Stomach (tissue), 9 donors: ENCODE measurements around the gene CDC42BPB. TPM values are rescaled to one million over a fixed set of nuclear protein-coding genes. Genes with fewer than 3 reads are reported as not detected.
A peak's percentile ranks its signal among the peaks of the same experiment; 100 is the strongest.
"Not testable (repeated sequence)": the region's sequence is repeated elsewhere in the genome, so short reads cannot be mapped to it uniquely, and the experiment has no call there.

ENCODE experiments used
- DNase-seq, 2 donors: peaks; one replicate each; pipeline versions ENCODE4 v3.0.0 to v3.0.0-alpha.2; 2013 to 2019
- H3K27ac ChIP-seq, 5 donors: fragments of 200-600 bp in 4 of 5; sonication (generic) in 4 of 5; one replicate each; pipeline ENCODE4 v1.5.1; 2013 to 2019; ENCODE audit warnings: mild to moderate bottlenecking in 1 of 5, moderate library complexity in 1 of 5
- H3K27me3 ChIP-seq, 3 donors: fragments of 200-600 bp; sonication (generic); one replicate each; pipeline ENCODE4 v1.5.1; 2017 to 2019; ENCODE audit warnings: mixed run types in 1 of 3
- H3K36me3 ChIP-seq, 4 donors: fragments of 200-600 bp; sonication (generic); 1 replicate in 3 of 4; 2 replicates in 1 of 4; pipeline ENCODE4 v1.5.1; 2016 to 2019
- H3K4me1 ChIP-seq, 4 donors: fragments of 200-600 bp; sonication (generic); one replicate each; pipeline ENCODE4 v1.5.1; 2016 to 2019
- H3K4me3 ChIP-seq, 4 donors: fragments of 200-600 bp; sonication (generic) in 3 of 4; one replicate each; pipeline ENCODE4 v1.5.1; 2016 to 2019; ENCODE audit warnings: mild to moderate bottlenecking in 1 of 4
- H3K9me3 ChIP-seq, 4 donors: fragments of 200-600 bp; sonication (generic); one replicate each; pipeline ENCODE4 v1.5.1; 2016 to 2019
- EP300 ChIP-seq: sonication (generic); formaldehyde crosslinking; IDR thresholded peaks from one replicate; pipeline ENCODE4 v1.6.1; 2017; ENCODE audit warnings: antibody characterized with exemption
- POLR2A ChIP-seq, 4 donors: fragments of 450-650 bp; IDR thresholded peaks; one replicate each; pipeline ENCODE4 v1.6.1; 2016; ENCODE audit warnings: antibody characterized with exemption in 4 of 4, control low read depth in 2 of 4, mild to moderate bottlenecking in 1 of 4, moderate library complexity in 1 of 4
- POLR2AphosphoS5 ChIP-seq, 3 donors: sonication (generic); formaldehyde crosslinking; IDR thresholded peaks; one replicate each; pipeline ENCODE4 v1.6.1; 2016; ENCODE audit warnings: antibody characterized with exemption in 3 of 3
- WGBS, 5 donors: extraction: QIAGEN DNeasy Blood & Tissue Kit in 3 of 5; methylation state at CpG; one replicate each; pipeline versions ENCODE4 v1.1.5 to v1.1.7; 2013 to 2018; 5-methylcytosine and 5-hydroxymethylcytosine counted together
- intact Hi-C: fragments of 100-400 bp; cut with DNase I; formaldehyde crosslinking; loops from one replicate; pipeline ENCODE4 v1.15.1; 2023; ENCODE audit warnings: low total_unique reads
- polyA plus RNA-seq, 3 donors: library from polyadenylated mRNA; stranded (reverse); fragments of 200-250 nt; gene quantifications; one replicate each; pipeline ENCODE4 v1.2.3, GENCODE V29; 2013
- total RNA-seq, 5 donors: library from RNA; depleted of rRNA; stranded (reverse); fragments of >200 nt; gene quantifications; one replicate each; pipeline versions ENCODE4 v1.1.0 to v1.2.3, GENCODE V29; 2014 to 2016
- TF ChIP-seq, protein P1 (sequence below), 7 experiments: fragments of 450-650 bp in 4 of 7; fragments of 200-600 bp in 3 of 7; sonication (generic) in 3 of 7; IDR thresholded peaks; one replicate each; pipeline ENCODE4 v1.5.1; 2016 to 2019; ENCODE audit warnings: antibody characterized with exemption in 7 of 7, control low read depth in 2 of 7, mild to moderate bottlenecking in 1 of 7
- donor health status: healthy with polysubstance abuse.
- donor health status: Bipolar disorder and iron deficiency.
- donor health status: healthy.

CDC42BPB gene
- total and polyA plus RNA-seq, 8 donors: 16.3 to 400 (median 127) TPM

DNA sequence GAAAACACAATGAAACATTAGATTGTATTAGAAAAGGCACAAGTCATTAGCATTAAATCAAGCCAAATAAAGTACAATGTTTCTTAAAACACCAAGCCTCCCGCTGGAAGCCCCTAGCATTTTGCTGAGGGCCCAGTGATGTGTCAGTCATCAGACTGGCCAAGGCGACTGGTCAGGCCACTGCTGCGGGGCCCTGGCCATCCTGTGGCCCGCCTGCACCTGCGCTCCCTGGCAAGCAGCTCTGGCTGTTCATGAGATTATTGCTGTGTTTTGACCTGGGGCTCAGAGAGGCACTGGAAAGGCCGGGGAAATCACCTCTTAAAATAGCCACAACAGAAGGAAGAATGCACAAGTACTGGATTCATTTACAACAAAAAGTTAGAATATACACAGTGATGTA is 159.1 kb downstream of the CDC42BPB start:
- intact Hi-C loops: no loop called here
- Histone ChIP-seq H3K9me3 (no peaks in the 10 kb centered on the region), H3K36me3 (peaks cover 5 to 59% (median 46%) of the 10 kb centered on the region in 4 donors), H3K27me3 (no peaks in the 10 kb centered on the region), H3K27ac (no peak overlapping the region), H3K4me3 (no peak overlapping the region), H3K4me1 (peaks cover 0 to 11% (median 2%) of the 10 kb centered on the region in 4 donors)
- no peak for DNase-seq
- 88 to 99% (median 96%) methylated on average over 5 to 6 of the region's 6 CpGs for WGBS, 5 donors
- TF ChIP-seq POLR2A (IDR thresholded peaks at IDR 0.05) (no peak), POLR2AphosphoS5 (IDR thresholded peaks at IDR 0.05) (no peak), EP300 (no peak)
- TF ChIP-seq, protein P1, sequence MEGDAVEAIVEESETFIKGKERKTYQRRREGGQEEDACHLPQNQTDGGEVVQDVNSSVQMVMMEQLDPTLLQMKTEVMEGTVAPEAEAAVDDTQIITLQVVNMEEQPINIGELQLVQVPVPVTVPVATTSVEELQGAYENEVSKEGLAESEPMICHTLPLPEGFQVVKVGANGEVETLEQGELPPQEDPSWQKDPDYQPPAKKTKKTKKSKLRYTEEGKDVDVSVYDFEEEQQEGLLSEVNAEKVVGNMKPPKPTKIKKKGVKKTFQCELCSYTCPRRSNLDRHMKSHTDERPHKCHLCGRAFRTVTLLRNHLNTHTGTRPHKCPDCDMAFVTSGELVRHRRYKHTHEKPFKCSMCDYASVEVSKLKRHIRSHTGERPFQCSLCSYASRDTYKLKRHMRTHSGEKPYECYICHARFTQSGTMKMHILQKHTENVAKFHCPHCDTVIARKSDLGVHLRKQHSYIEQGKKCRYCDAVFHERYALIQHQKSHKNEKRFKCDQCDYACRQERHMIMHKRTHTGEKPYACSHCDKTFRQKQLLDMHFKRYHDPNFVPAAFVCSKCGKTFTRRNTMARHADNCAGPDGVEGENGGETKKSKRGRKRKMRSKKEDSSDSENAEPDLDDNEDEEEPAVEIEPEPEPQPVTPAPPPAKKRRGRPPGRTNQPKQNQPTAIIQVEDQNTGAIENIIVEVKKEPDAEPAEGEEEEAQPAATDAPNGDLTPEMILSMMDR (IDR thresholded peaks at IDR 0.05): no peak

DNA sequence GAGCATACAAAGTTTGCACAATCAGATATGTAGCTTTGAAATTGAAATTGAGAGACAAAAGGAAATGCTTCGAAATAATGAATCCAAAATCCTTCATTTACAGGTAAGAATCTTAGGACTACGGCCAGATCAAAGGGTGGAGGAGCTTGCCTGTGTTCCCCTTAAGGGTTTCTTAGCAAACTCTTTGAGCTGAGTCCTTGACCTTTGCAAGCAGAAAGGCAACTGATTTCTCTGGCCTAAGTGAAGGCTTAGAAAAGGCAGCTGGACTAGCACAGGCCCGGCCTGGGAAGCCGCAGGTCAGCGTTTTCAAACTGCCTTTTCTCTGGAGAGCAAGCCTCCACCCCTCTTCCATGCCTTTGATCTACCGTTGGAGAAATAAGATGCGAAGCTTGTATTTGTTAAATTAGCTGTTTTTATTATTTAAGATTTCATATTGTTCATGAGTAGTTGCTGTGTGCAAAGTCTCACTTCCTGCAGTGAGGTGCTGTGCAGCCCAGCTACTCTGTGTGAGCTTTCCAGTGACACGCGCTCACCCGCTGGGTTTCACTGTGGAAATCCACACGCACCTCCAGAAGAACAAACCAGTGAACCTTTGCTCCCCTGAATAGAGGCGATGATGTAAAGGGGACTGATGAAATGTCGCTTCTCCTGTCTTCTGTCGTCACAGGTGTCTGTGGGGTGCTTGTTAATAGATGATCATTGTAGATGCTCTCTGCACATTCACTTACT is 159.9 kb downstream of the CDC42BPB start:
- H3K27ac ChIP-seq: no peak overlapping the region
- no peak for TF ChIP-seq POLR2AphosphoS5 (IDR thresholded peaks at IDR 0.05)
- no peak for TF ChIP-seq POLR2A (IDR thresholded peaks at IDR 0.05)
- no peak for TF ChIP-seq EP300
- TF ChIP-seq, protein P1 (IDR thresholded peaks at IDR 0.05): no peak
- H3K27me3 ChIP-seq: no peaks in the 10 kb centered on the region
- WGBS, 5 donors: 91 to 92% (median 91%) methylated on average over 14 of the region's 14 CpGs
- no peaks in the 10 kb centered on the region for H3K9me3 ChIP-seq
- intact Hi-C loops: no loop called here
- no peak overlapping the region for H3K4me3 ChIP-seq
- H3K4me1 ChIP-seq: peaks cover 0 to 17% (median 4%) of the 10 kb centered on the region in 4 donors
- peaks cover 0 to 59% (median 42%) of the 10 kb centered on the region in 4 donors for H3K36me3 ChIP-seq
- DNase-seq: no peak

DNA sequence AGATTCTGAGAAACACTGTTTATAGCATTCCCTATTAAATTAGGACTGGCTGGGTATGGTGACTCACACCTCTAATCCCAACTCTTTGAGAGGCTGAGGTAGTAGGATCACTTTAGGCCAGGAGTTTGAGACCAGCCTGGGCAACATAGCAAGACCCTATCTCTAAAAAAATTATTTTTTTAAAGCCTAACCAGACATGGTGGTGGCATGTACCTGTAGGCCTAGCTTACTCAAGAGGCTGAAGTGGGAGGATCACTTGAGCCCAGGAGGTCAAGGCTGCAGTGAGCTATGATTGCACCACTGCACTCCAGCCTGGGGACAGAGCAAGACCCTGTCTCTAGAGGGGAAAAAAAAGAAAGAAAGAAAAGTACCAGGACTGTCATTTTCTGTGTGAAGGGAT is 160.6 kb downstream of the CDC42BPB start:
- H3K27ac ChIP-seq, H3K27me3 ChIP-seq, intact Hi-C loops, DNase-seq, H3K9me3 ChIP-seq, H3K4me3 ChIP-seq: not testable (repeated sequence)
- H3K4me1 ChIP-seq: peaks cover 0 to 17% (median 4%) of the 10 kb centered on the region in 4 donors
- H3K36me3 ChIP-seq: peaks cover 0 to 61% (median 42%) of the 10 kb centered on the region in 4 donors

DNA sequence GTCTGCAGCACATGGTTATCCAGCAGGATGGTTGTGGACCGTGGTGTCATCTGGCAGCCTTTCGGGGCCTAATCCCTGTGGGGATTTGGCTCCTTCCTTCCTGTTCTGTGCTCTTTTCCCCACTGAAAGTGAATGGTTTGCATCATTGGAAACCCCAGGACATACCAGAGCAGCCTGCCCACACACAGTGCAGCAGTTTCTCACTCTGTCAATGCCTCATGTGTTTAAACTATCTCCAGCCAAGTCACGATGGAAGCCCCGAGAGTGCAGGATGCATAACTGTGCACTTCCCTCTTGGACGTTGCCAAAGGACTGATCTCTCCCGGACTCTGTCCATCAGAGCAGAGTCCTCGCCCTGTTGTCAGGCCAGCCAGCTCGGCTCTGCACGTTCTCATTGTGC is 163.9 kb downstream of the CDC42BPB start:
- H3K9me3 ChIP-seq: no peaks in the 10 kb centered on the region
- 61 to 80% (median 63%) methylated on average over 7 to 9 of the region's 9 CpGs for WGBS, 5 donors
- TF ChIP-seq, protein P1 (IDR thresholded peaks at IDR 0.05): no peak
- TF ChIP-seq EP300 (peak; percentile 10), POLR2AphosphoS5 (IDR thresholded peaks at IDR 0.05) (peak; percentile 44 to 76 (median 59))
- intact Hi-C loops: no loop called here
- no peaks in the 10 kb centered on the region for H3K27me3 ChIP-seq
- peaks cover 0 to 62% (median 43%) of the 10 kb centered on the region in 4 donors for H3K36me3 ChIP-seq
- peak overlapping the region in 2 of 5 donors; percentile 8 to 25 for H3K27ac ChIP-seq
- H3K4me1 ChIP-seq: peaks cover 0 to 17% (median 4%) of the 10 kb centered on the region in 4 donors
- no peak overlapping the region for H3K4me3 ChIP-seq
- peak; percentile 36 to 91 for DNase-seq

DNA sequence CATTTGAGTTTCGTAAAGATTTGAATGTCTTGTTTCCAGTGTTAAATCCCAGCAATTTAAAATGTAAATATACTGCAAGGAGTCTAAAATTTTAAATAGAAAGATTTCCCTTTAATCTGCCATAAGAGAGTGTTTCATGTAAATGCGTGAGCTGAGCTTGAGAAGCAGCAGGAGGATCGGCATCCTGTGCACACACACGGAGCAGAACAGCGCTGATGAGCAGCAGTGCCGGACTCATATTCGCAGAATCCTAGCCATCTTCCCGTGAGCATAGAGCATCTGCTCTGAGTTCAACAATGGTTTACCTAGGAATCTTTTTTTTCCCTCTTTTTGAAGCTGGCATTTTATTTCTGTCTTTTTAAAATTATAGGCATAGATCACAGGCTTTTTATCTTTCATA is 164.7 kb downstream of the CDC42BPB start:
- H3K27ac ChIP-seq: peak overlapping the region in 1 of 5 donors; percentile 8
- no peak for DNase-seq
- peaks cover 0 to 17% (median 4%) of the 10 kb centered on the region in 4 donors for H3K4me1 ChIP-seq
- 92 to 97% (median 95%) methylated on average over 8 of the region's 8 CpGs for WGBS, 5 donors
- peaks cover 0 to 62% (median 44%) of the 10 kb centered on the region in 4 donors for H3K36me3 ChIP-seq
- H3K27me3 ChIP-seq: no peaks in the 10 kb centered on the region
- TF ChIP-seq, protein P1 (IDR thresholded peaks at IDR 0.05): no peak
- TF ChIP-seq EP300: no peak
- intact Hi-C loops: no loop called here
- H3K9me3 ChIP-seq: no peaks in the 10 kb centered on the region
- H3K4me3 ChIP-seq: no peak overlapping the region
